H9 (cell line): ENCODE measurements around the gene ZC3H8. TPM values are rescaled to one million over a fixed set of nuclear protein-coding genes. Genes with fewer than 3 reads are reported as not detected.

Experiments
- DNase-seq: peaks from one replicate; pipeline ENCODE4 v3.0.0-alpha.2; 2017
- H2AFZ ChIP-seq: one replicate; pipeline ENCODE4 v1.6.1; 2013; ENCODE audit warnings: mild to moderate bottlenecking, low read length, control low read depth, moderate library complexity
- H2AK5ac ChIP-seq: 2 replicates; pipeline ENCODE4 v1.6.1; 2013; ENCODE audit warnings: low read length, control low read depth, mixed read lengths; ENCODE audit not compliant: insufficient read length
- H2BK120ac ChIP-seq: one replicate; pipeline ENCODE4 v1.6.1; 2013; ENCODE audit warnings: low read depth, mild to moderate bottlenecking, low read length, control low read depth, inconsistent platforms; ENCODE audit not compliant: poor library complexity, severe bottlenecking
- H2BK12ac ChIP-seq: 2 replicates; pipeline ENCODE4 v1.6.1; 2013; ENCODE audit warnings: low read length, control low read depth, mixed read lengths, low read depth; ENCODE audit not compliant: insufficient read length
- H2BK15ac ChIP-seq: 2 replicates; pipeline ENCODE4 v1.6.1; 2013; ENCODE audit warnings: low read depth, low read length, control low read depth
- H2BK20ac ChIP-seq: one replicate; pipeline ENCODE4 v1.6.1; 2013; ENCODE audit warnings: low read depth, mild to moderate bottlenecking, low read length, control low read depth, inconsistent platforms; ENCODE audit not compliant: poor library complexity, severe bottlenecking
- H2BK5ac ChIP-seq: 2 replicates; pipeline ENCODE4 v1.6.1; 2013; ENCODE audit warnings: low read length, control low read depth, mixed read lengths; ENCODE audit not compliant: insufficient read length
- H3K14ac ChIP-seq: 2 replicates; pipeline ENCODE4 v1.6.1; 2013; ENCODE audit warnings: low read length, control low read depth; ENCODE audit not compliant: insufficient read depth
- H3K18ac ChIP-seq: 2 replicates; pipeline ENCODE4 v1.6.1; 2013; ENCODE audit warnings: low read depth, mild to moderate bottlenecking, mixed read lengths, low read length, control low read depth; ENCODE audit not compliant: insufficient read length
- H3K23ac ChIP-seq: 2 replicates; pipeline ENCODE4 v1.6.1; 2013; ENCODE audit warnings: low read length, control low read depth, mixed read lengths, low read depth; ENCODE audit not compliant: insufficient read length
- H3K23me2 ChIP-seq: 2 replicates; pipeline ENCODE4 v1.6.1; 2013; ENCODE audit warnings: low read depth, mild to moderate bottlenecking, mixed read lengths, low read length, control low read depth; ENCODE audit not compliant: insufficient read length, poor library complexity, severe bottlenecking
- H3K27ac ChIP-seq: 2 replicates; pipeline ENCODE4 v1.5.1; 2013; ENCODE audit warnings: low read length, control low read depth, mixed read lengths, low read depth; ENCODE audit not compliant: insufficient read length
- H3K27me3 ChIP-seq: 2 replicates; pipeline ENCODE4 v1.6.1; 2013; ENCODE audit warnings: low read length, control low read depth, inconsistent platforms; ENCODE audit not compliant: insufficient read depth
- H3K4ac ChIP-seq: 2 replicates; pipeline ENCODE4 v1.6.1; 2013; ENCODE audit warnings: low read depth, mild to moderate bottlenecking, control low read depth, inconsistent platforms, low read length, moderate library complexity
- H3K4me1 ChIP-seq: 2 replicates; pipeline ENCODE4 v1.6.1; 2013; ENCODE audit warnings: low read length, control low read depth, inconsistent platforms; ENCODE audit not compliant: insufficient read depth
- H3K4me2 ChIP-seq: 2 replicates; pipeline ENCODE4 v1.6.1; 2013; ENCODE audit warnings: low read length, control low read depth, mixed read lengths; ENCODE audit not compliant: insufficient read length, insufficient read depth
- H3K56ac ChIP-seq: 2 replicates; pipeline ENCODE4 v1.6.1; 2013; ENCODE audit warnings: low read depth, mild to moderate bottlenecking, mixed read lengths, low read length, control low read depth; ENCODE audit not compliant: insufficient read length
- H3K79me1 ChIP-seq: 2 replicates; pipeline ENCODE4 v1.6.1; 2013; ENCODE audit warnings: low read depth, mild to moderate bottlenecking, moderate library complexity, low read length, control low read depth, inconsistent platforms; ENCODE audit not compliant: insufficient read depth, poor library complexity, severe bottlenecking
- H3K79me2 ChIP-seq: 2 replicates; pipeline ENCODE4 v1.6.1; 2013; ENCODE audit warnings: low read length, control low read depth, inconsistent platforms; ENCODE audit not compliant: insufficient read depth
- H3K9ac ChIP-seq: 2 replicates; pipeline ENCODE4 v1.6.1; 2013; ENCODE audit warnings: low read length, control low read depth, mixed read lengths; ENCODE audit not compliant: insufficient read length; ENCODE audit errors: extremely low read depth
- H3K9me3 ChIP-seq: one replicate; pipeline ENCODE4 v1.6.1; 2013; ENCODE audit warnings: low read depth, low read length, inconsistent platforms; ENCODE audit not compliant: control insufficient read depth
- H3T11ph ChIP-seq: one replicate; pipeline ENCODE4 v1.6.1; 2013; ENCODE audit warnings: mild to moderate bottlenecking, low read length, control low read depth, inconsistent platforms
- H4K20me1 ChIP-seq: one replicate; pipeline ENCODE4 v1.6.1; 2013; ENCODE audit not compliant: control insufficient read depth, insufficient read length, insufficient read depth
- H4K5ac ChIP-seq: 2 replicates; pipeline ENCODE4 v1.6.1; 2013; ENCODE audit warnings: low read depth, mild to moderate bottlenecking, mixed read lengths, low read length, control low read depth; ENCODE audit not compliant: insufficient read length
- H4K8ac ChIP-seq: replicated peaks from 2 replicates; pipeline ENCODE4 v1.6.1; 2013; ENCODE audit warnings: low read length, control low read depth, mixed read lengths, low read depth; ENCODE audit not compliant: insufficient read length
- H4K91ac ChIP-seq: 2 replicates; pipeline ENCODE4 v1.6.1; 2013; ENCODE audit warnings: low read depth, mild to moderate bottlenecking, moderate library complexity, mixed read lengths, low read length, control low read depth; ENCODE audit not compliant: insufficient read length
- H3K27ac Mint-ChIP-seq, 3 experiments: 2 replicates in 2 of 3; 3 replicates in 1 of 3; pipeline ENCODE4 v1.8.0; 2020 to 2021; ENCODE audit warnings: mixed read lengths in 3 of 3, mild to moderate bottlenecking in 1 of 3, moderate library complexity in 1 of 3
- H3K27me3 Mint-ChIP-seq: 2 replicates; pipeline ENCODE4 v1.8.0; 2021; ENCODE audit warnings: low read depth, mild to moderate bottlenecking, moderate library complexity, mixed read lengths
- H3K36me3 Mint-ChIP-seq, 3 experiments: 2 replicates in 2 of 3; 3 replicates in 1 of 3; pipeline ENCODE4 v1.8.0; 2020 to 2021; ENCODE audit warnings: low read depth in 3 of 3, mixed read lengths in 3 of 3; ENCODE audit not compliant: insufficient read depth in 1 of 3
- H3K4me1 Mint-ChIP-seq, 2 experiments: 2 replicates each; pipeline ENCODE4 v1.8.0; 2020; ENCODE audit warnings: mixed read lengths in 2 of 2
- H3K4me3 Mint-ChIP-seq, 2 experiments: 2 replicates in 1 of 2; 3 replicates in 1 of 2; pipeline ENCODE4 v1.8.0; 2020 to 2021; ENCODE audit warnings: mild to moderate bottlenecking in 2 of 2, mixed read lengths in 2 of 2, moderate library complexity in 1 of 2
- H3K9me3 Mint-ChIP-seq, 2 experiments: 2 replicates in 1 of 2; 3 replicates in 1 of 2; pipeline ENCODE4 v1.8.0; 2020; ENCODE audit warnings: mild to moderate bottlenecking in 2 of 2, mixed read lengths in 2 of 2, moderate library complexity in 1 of 2
- CTCF ChIP-seq: fragments of 200-600 bp; sonication (generic); conservative IDR thresholded peaks from 3 replicates; pipeline ENCODE4 v1.8.0; 2021; ENCODE audit warnings: antibody characterized with exemption, mild to moderate bottlenecking
- WGBS: extraction: QIAGEN DNeasy Blood & Tissue Kit; methylation state at CpG from one replicate; pipeline ENCODE4 v1.1.7; 2013; ENCODE audit warnings: missing lambda C conversion rate, low lambda C conversion rate, mixed read lengths; ENCODE audit not compliant: insufficient read length; ENCODE audit errors: extremely low coverage; 5-methylcytosine and 5-hydroxymethylcytosine counted together
- total RNA-seq: library from RNA; stranded (reverse); gene quantifications from 2 replicates; pipeline ENCODE4 v1.2.1, GENCODE V29; 2021

ZC3H8 gene
- total RNA-seq, 1 experiment from 2014 or later: 6.9 TPM

GRCh38 chr2:112230371-112230770 is 24.5 kb downstream of the ZC3H8 start:
- Histone ChIP-seq H2BK20ac (no peak overlapping the region), H3K9me3 (no peaks in the 10 kb centered on the region), H3K79me1 (no peaks in the 10 kb centered on the region), H3K4me2 (no peak overlapping the region), H2BK5ac (no peak overlapping the region), H3K18ac (no peak overlapping the region), H2AFZ (no peak overlapping the region), H4K20me1 (no peaks in the 10 kb centered on the region), H3K27ac (no peak overlapping the region), H3K9ac (no peak overlapping the region), H3K23ac (no peak overlapping the region), H3K14ac (no peak overlapping the region), H3K4me1 (no peaks in the 10 kb centered on the region), H3K27me3 (no peaks in the 10 kb centered on the region), H4K5ac (no peak overlapping the region), H4K91ac (no peak overlapping the region), H2AK5ac (no peak overlapping the region), H2BK120ac (no peak overlapping the region), H4K8ac (no peak overlapping the region), H2BK15ac (no peak overlapping the region), H3K79me2 (no peaks in the 10 kb centered on the region), H3K56ac (no peak overlapping the region), H3K23me2 (no peaks in the 10 kb centered on the region), H2BK12ac (no peak overlapping the region), H3K4ac (no peak overlapping the region), H3T11ph (no peak overlapping the region)
- Mint-ChIP-seq H3K4me3 (no peak overlapping the region), H3K36me3 (peaks cover 0 to 11% (median 8%) of the 10 kb centered on the region in 3 experiments; a peak in 5 of 7 replicates), H3K4me1 (no peaks in the 10 kb centered on the region), H3K27ac (no peak overlapping the region), H3K27me3 (no peaks in the 10 kb centered on the region), H3K9me3 (no peaks in the 10 kb centered on the region)
- no CpG with 5 or more reads among the region's 3 CpGs for WGBS
- TF ChIP-seq CTCF: no peak
- DNase-seq: no peak
